ENCODE results near the gene EXT2.

The EXT2 gene

GRCh38 chr11:44277196-44278090 is 182.0 kb downstream of the EXT2 start:
- no peaks in the 10 kb centered on the region for H3K4me1 ChIP-seq (ENCODE audit: low read length)
- H3K4me2 ChIP-seq (ENCODE audit: low read depth, low read length), result no peak overlapping the region
- no peaks in the 10 kb centered on the region for H3K27me3 ChIP-seq (replicated peaks; ENCODE audit: insufficient read depth, low read length)
- H3F3A ChIP-seq (ENCODE audit: insufficient read depth, low read length), result no peaks in the 10 kb centered on the region
- H3K9ac ChIP-seq (ENCODE audit: low read length), result no peak overlapping the region
- H3K4me3 ChIP-seq (ENCODE audit: low read length), result no peak overlapping the region
- H3K27ac ChIP-seq (ENCODE audit: low read length), result no peak overlapping the region
- no peak for TF ChIP-seq EZH2phosphoT487 (IDR thresholded peaks at IDR 0.05; ENCODE audit: low read length)
- no peak for TF ChIP-seq EZH2 (optimal IDR thresholded peaks at IDR 0.05; ENCODE audit: low read depth, low read length)
- TF ChIP-seq CTCF (IDR thresholded peaks at IDR 0.05; ENCODE audit: low read length), result no peak
- no peaks in the 10 kb centered on the region for H3K79me2 ChIP-seq (ENCODE audit: low read length)
- no peak for DNase-seq
- H3K9me2 ChIP-seq (replicated peaks; ENCODE audit: insufficient read depth, low read length), result no peaks in the 10 kb centered on the region
- no peaks in the 10 kb centered on the region for H3K9me3 ChIP-seq (replicated peaks; ENCODE audit: insufficient read depth, low read length)
- H2AFZ ChIP-seq (ENCODE audit: low read length), result no peak overlapping the region
- no peaks in the 10 kb centered on the region for H4K20me1 ChIP-seq (ENCODE audit: insufficient read depth, low read length)
- H3K36me3 ChIP-seq (replicated peaks; ENCODE audit: insufficient read depth, low read length), result no peaks in the 10 kb centered on the region

GRCh38 chr11:44279483-44279882 is 184.0 kb downstream of the EXT2 start:
- H4K20me1 ChIP-seq (ENCODE audit: insufficient read depth, low read length), result no peaks in the 10 kb centered on the region
- H3K79me2 ChIP-seq (ENCODE audit: low read length), result no peaks in the 10 kb centered on the region
- no peak for TF ChIP-seq EZH2phosphoT487 (IDR thresholded peaks at IDR 0.05; ENCODE audit: low read length)
- H3K4me2 ChIP-seq (ENCODE audit: low read depth, low read length), result no peak overlapping the region
- no peak overlapping the region for H3K9ac ChIP-seq (ENCODE audit: low read length)
- H3K9me2 ChIP-seq (replicated peaks; ENCODE audit: insufficient read depth, low read length), result no peaks in the 10 kb centered on the region
- no peak overlapping the region for H3K4me3 ChIP-seq (ENCODE audit: low read length)
- H3K9me3 ChIP-seq (replicated peaks; ENCODE audit: insufficient read depth, low read length), result no peaks in the 10 kb centered on the region
- H3F3A ChIP-seq (ENCODE audit: insufficient read depth, low read length), result no peaks in the 10 kb centered on the region
- H3K4me1 ChIP-seq (ENCODE audit: low read length), result no peaks in the 10 kb centered on the region
- H2AFZ ChIP-seq (ENCODE audit: low read length), result no peak overlapping the region
- no peaks in the 10 kb centered on the region for H3K36me3 ChIP-seq (replicated peaks; ENCODE audit: insufficient read depth, low read length)
- no peak for DNase-seq
- no peak overlapping the region for H3K27ac ChIP-seq (ENCODE audit: low read length)
- H3K27me3 ChIP-seq (replicated peaks; ENCODE audit: insufficient read depth, low read length), result no peaks in the 10 kb centered on the region

- Histone ChIP-seq H2AFZ (ENCODE audit: low read length) (no peak overlapping the region), H3K9ac (ENCODE audit: low read length) (no peak overlapping the region), H3K36me3 (replicated peaks; ENCODE audit: insufficient read depth, low read length) (no peaks in the 10 kb centered on the region), H3K27me3 (replicated peaks; ENCODE audit: insufficient read depth, low read length) (no peaks in the 10 kb centered on the region), H3K4me1 (ENCODE audit: low read length) (no peaks in the 10 kb centered on the region), H3K9me2 (replicated peaks; ENCODE audit: insufficient read depth, low read length) (no peaks in the 10 kb centered on the region), H3K27ac (ENCODE audit: low read length) (no peak overlapping the region), H3K9me3 (replicated peaks; ENCODE audit: insufficient read depth, low read length) (no peaks in the 10 kb centered on the region), H3F3A (ENCODE audit: insufficient read depth, low read length) (no peaks in the 10 kb centered on the region), H4K20me1 (ENCODE audit: insufficient read depth, low read length) (no peaks in the 10 kb centered on the region), H3K4me3 (ENCODE audit: low read length) (no peak overlapping the region), H3K79me2 (ENCODE audit: low read length) (no peaks in the 10 kb centered on the region), H3K4me2 (ENCODE audit: low read depth, low read length) (no peak overlapping the region)
- TF ChIP-seq EZH2phosphoT487 (IDR thresholded peaks at IDR 0.05; ENCODE audit: low read length), result no peak
- no peak for TF ChIP-seq EZH2 (optimal IDR thresholded peaks at IDR 0.05; ENCODE audit: low read depth, low read length)
- no peak for TF ChIP-seq CTCF (IDR thresholded peaks at IDR 0.05; ENCODE audit: low read length)
- no peak for DNase-seq
Measured at GRCh38 chr11:44280257-44280656, 184.8 kb downstream of the EXT2 start.

GRCh38 chr11:44281151-44281550 is 185.7 kb downstream of the EXT2 start:
- no peaks in the 10 kb centered on the region for H4K20me1 ChIP-seq (ENCODE audit: insufficient read depth, low read length)
- no peak for DNase-seq
- H3K27ac ChIP-seq (ENCODE audit: low read length), result no peak overlapping the region
- H3K4me1 ChIP-seq (ENCODE audit: low read length), result no peaks in the 10 kb centered on the region
- no peak overlapping the region for H3K4me3 ChIP-seq (ENCODE audit: low read length)
- no peaks in the 10 kb centered on the region for H3K79me2 ChIP-seq (ENCODE audit: low read length)
- H3K4me2 ChIP-seq (ENCODE audit: low read depth, low read length), result no peak overlapping the region
- no peaks in the 10 kb centered on the region for H3K36me3 ChIP-seq (replicated peaks; ENCODE audit: insufficient read depth, low read length)
- H3K27me3 ChIP-seq (replicated peaks; ENCODE audit: insufficient read depth, low read length), result no peaks in the 10 kb centered on the region
- no peaks in the 10 kb centered on the region for H3K9me2 ChIP-seq (replicated peaks; ENCODE audit: insufficient read depth, low read length)
- H2AFZ ChIP-seq (ENCODE audit: low read length), result no peak overlapping the region
- no peak overlapping the region for H3K9ac ChIP-seq (ENCODE audit: low read length)
- H3F3A ChIP-seq (ENCODE audit: insufficient read depth, low read length), result no peaks in the 10 kb centered on the region
- TF ChIP-seq EZH2phosphoT487 (IDR thresholded peaks at IDR 0.05; ENCODE audit: low read length) (no peak), CTCF (IDR thresholded peaks at IDR 0.05; ENCODE audit: low read length) (no peak), EZH2 (optimal IDR thresholded peaks at IDR 0.05; ENCODE audit: low read depth, low read length) (no peak)
- H3K9me3 ChIP-seq (replicated peaks; ENCODE audit: insufficient read depth, low read length), result no peaks in the 10 kb centered on the region

Measured in MM.1S (cell line).